CD4-positive, alpha-beta T cell treated with Interleukin-4 for 4 hours (primary cell): Measurements from ENCODE around the gene CLTCL1.

Experiments used
- DNase-seq: peaks from one replicate; pipeline ENCODE4 v3.0.0-alpha.2; 2020

The CLTCL1 gene

GRCh38 chr22:19193879-19194278 is 97.6 kb downstream of the CLTCL1 start:
- DNase-seq, result no peak

GRCh38 chr22:19187716-19188563 is 103.6 kb downstream of the CLTCL1 start:
- no peak for DNase-seq

DNA sequence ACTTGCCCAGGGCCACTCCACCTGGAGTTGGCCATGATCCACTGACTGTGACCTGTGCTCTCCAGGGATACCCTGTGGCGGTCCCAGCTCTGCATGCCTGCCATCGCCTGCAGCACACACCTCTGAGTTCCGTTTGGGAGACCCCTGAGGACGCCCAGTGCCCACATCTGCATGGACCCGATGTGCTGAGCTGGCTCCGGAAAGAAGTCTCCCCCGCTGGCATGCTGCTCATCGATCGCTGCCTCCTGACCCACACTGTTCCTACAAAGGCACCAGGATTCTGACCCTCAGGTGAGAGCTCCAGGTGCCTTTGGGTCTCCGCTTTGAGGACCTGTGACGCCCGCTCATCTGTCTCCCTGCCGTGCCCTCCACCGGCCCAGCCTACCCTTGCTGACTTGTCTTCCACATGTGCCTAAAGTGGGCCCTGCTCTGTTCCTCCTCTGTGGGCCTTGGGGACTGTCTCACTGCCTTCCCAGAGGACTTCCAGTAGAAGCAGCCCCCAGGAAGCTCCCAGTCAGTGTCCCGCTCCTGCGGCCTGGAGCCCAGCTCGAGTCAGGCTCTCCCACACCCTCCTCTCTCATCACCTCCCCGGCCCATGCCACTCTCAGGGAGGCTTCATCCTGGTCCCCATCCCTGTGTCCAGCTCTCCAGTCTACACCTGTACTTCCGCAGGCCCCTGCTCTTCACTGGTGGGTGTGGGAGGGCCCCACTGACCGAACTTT is 107.1 kb downstream of the CLTCL1 start:
- no peak for DNase-seq

DNA sequence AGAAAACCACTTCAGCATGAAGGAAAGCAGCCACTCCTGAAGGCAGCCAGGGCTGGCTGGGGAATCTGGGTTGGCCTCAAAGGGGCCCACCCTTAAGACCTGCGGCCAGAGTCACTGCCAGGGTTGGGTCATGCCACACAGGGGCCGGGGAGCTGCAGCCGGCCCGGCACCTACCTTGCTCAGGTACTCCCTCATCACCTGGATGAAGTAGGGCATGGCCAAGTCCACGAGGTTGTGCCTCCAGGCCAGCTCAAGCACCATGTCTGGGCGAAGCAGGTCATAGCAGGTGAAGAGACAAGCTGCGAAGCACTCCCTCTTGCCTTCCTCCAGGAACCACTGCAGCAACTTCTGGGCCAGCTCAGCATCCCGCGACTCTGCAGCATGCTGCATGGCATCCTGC is 108.3 kb downstream of the CLTCL1 start:
- no peak for DNase-seq

DNA sequence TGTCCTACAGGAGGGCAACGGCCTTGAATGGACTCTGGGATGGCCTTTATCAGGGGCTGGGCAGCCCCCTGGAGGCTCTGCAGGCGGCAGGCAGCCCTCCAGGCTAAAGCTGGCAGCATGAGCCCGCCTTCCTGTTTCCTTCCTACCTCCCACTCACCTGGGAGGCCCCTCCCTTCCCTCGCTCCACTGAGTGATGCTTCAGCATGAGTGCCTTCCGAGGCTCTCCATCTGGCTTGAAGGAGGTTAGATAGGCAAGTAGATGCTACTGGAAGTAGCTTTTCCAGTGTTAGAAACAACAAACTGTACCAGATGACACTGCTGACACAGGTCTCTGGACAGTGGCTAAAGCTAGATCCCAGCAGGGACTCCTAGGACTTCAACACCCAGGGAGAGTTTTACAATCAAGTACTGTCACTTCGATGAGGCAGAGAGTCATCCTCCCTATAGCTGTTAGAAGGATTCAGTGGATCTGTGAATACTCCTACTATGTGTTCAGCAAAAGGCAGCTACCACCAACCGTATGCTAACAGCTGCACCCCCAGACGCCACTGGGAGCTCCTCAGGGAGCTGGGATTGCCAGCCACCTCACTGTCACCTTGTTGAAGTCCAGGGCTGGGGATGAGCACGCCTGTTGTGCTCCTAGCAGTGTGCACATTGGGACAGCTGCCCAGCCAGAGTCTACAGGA is 108.9 kb downstream of the CLTCL1 start:
- no peak for DNase-seq

DNA sequence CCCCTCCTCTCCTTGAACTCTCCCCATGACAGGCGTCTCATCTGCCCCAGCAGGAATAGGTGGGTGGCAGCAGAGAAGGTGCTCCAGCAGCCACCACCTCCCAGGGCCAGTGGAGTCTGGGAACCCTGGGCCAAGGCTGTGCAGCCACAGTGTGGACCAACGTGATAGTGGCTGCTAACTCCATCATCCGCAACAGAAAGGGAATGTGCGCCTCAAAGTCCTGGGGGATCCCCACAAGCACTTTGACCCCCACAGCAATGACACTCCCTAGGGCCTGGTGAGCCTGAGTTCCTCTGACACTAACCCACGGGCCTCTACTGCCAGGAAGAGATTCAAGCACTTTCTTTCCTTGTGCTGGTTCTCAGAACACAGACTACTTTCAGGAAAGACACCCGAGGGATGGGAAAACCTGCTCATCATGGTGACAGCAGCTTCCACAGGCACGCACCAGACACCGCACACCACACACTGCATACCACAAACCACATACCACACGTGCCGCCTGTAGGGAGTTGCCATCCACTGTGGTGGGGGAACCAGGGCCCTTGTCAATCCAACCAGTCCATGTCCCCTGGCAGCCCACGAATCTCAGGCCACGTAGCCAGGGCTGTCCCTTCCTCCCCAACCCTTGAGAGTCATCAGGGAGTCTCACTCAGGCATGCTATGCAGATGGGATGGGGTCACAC is 109.6 kb downstream of the CLTCL1 start:
- DNase-seq, result no peak

GRCh38 chr22:19180740-19181410 is 110.6 kb downstream of the CLTCL1 start:
- no peak for DNase-seq

DNA sequence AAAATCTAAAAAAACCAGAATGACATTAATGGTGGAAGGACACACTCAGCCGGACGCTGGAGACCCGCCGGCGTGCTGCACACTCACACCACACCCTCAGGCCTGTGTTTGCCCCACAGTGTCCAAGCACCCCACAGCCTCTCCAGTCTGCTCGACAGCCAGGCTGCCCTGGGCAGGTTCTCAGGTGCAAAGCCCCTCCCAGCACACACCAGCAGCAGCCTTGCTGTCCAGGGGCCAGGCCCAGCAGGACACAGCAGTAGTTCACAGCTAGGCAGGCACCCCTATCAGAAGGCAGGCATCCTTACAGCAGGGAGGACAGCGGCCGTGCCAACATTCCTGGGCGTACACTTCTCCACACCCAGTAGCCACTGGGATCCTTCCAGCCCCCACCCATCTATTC is 111.3 kb downstream of the CLTCL1 start:
- DNase-seq, result no peak

GRCh38 chr22:19179497-19180048 is 111.9 kb downstream of the CLTCL1 start:
- peak; percentile 55 for DNase-seq

- peak; percentile 77 for DNase-seq
Measured at GRCh38 chr22:19178657-19179496, 112.6 kb downstream of the CLTCL1 start, which contains the start of gene SLC25A1. Gene SLC25A1 (minus strand): TSS chr22:19178736. CDS start chr22:19178673, 63 bp downstream.

- DNase-seq, result peak; percentile 32
Measured at GRCh38 chr22:19178065-19178656, 113.4 kb downstream of the CLTCL1 start.

GRCh38 chr22:19177164-19178064 is 114.1 kb downstream of the CLTCL1 start:
- no peak for DNase-seq

- DNase-seq, result no peak
Measured at GRCh38 chr22:19176732-19177131, 114.8 kb downstream of the CLTCL1 start.

DNA sequence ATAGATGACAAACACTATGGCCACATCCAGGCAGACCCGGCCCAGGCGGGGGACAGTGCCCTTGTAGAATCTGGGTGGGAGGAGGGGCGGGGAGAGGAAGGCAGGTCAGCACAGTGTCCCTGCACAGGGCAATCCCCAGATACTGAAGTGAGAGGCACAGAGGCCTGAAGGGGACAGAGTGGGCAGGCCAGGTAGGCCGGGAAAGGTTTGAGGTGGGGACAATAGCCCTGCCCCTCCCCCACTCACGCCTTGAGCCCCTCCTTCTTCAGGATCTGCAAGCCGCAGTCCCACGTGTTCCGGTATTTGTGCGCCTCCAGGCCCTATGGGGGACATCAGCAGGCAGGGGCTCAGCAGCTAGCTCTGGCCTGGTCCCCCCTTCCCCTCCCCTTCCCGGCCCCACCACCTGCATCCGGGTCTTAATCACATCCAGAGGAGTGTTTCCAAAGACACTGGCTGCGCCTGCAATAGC is 115.3 kb downstream of the CLTCL1 start:
- no peak for DNase-seq

GRCh38 chr22:19175602-19176174 is 115.8 kb downstream of the CLTCL1 start:
- no peak for DNase-seq

GRCh38 chr22:19175026-19175601 is 116.4 kb downstream of the CLTCL1 start:
- no peak for DNase-seq

GRCh38 chr22:19174106-19175025 is 117.2 kb downstream of the CLTCL1 start:
- no peak for DNase-seq
